Activated CD4-positive, alpha-beta T cell treated with anti-CD3 and anti-CD28 coated beads, Interleukin-2, amount 10 ng/mL, durations not matched to agents 7 days and 5 days (primary cell): ENCODE results near the gene CPEB4. TPM values are rescaled to one million over a fixed set of nuclear protein-coding genes. Genes with fewer than 3 reads are reported as not detected.

Experiments
- CTCF ChIA-PET: fragments of 350-600 bp; sonication (Branson Sonifier 250); formaldehyde crosslinking; loops from one replicate; lab custom pipeline; 2021; ENCODE audit warnings: antibody characterized with exemption; lab: Charles Lee
- POLR2A ChIA-PET: fragments of 350-600 bp; sonication (Branson Sonifier 250); formaldehyde crosslinking; loops from one replicate; lab custom pipeline; 2021; ENCODE audit warnings: antibody characterized with exemption; lab: Charles Lee
- DNase-seq: peaks from one replicate; pipeline ENCODE4 v3.0.0-alpha.2; 2020
- H3K27ac Mint-ChIP-seq: one replicate; pipeline ENCODE4 v1.8.0; 2021; ENCODE audit warnings: mild to moderate bottlenecking, moderate library complexity, mixed read lengths
- H3K27me3 Mint-ChIP-seq: one replicate; pipeline ENCODE4 v1.8.0; 2021; ENCODE audit warnings: mixed read lengths
- H3K36me3 Mint-ChIP-seq: one replicate; pipeline ENCODE4 v1.8.0; 2021; ENCODE audit warnings: low read depth, mixed read lengths
- H3K4me1 Mint-ChIP-seq: one replicate; pipeline ENCODE4 v1.8.0; 2021; ENCODE audit warnings: mixed read lengths
- H3K4me3 Mint-ChIP-seq: one replicate; pipeline ENCODE4 v1.8.0; 2021; ENCODE audit warnings: mild to moderate bottlenecking, moderate library complexity, mixed read lengths
- H3K9me3 Mint-ChIP-seq: one replicate; pipeline ENCODE4 v1.8.0; 2021; ENCODE audit warnings: mixed read lengths
- total RNA-seq, 2 experiments: library from RNA; stranded (reverse); gene quantifications; one replicate each; pipeline ENCODE4 v1.2.3, GENCODE V29; 2021

The CPEB4 gene
- 10 to 100 TPM; 13.9 to 14.0 TPM for total RNA-seq

DNA sequence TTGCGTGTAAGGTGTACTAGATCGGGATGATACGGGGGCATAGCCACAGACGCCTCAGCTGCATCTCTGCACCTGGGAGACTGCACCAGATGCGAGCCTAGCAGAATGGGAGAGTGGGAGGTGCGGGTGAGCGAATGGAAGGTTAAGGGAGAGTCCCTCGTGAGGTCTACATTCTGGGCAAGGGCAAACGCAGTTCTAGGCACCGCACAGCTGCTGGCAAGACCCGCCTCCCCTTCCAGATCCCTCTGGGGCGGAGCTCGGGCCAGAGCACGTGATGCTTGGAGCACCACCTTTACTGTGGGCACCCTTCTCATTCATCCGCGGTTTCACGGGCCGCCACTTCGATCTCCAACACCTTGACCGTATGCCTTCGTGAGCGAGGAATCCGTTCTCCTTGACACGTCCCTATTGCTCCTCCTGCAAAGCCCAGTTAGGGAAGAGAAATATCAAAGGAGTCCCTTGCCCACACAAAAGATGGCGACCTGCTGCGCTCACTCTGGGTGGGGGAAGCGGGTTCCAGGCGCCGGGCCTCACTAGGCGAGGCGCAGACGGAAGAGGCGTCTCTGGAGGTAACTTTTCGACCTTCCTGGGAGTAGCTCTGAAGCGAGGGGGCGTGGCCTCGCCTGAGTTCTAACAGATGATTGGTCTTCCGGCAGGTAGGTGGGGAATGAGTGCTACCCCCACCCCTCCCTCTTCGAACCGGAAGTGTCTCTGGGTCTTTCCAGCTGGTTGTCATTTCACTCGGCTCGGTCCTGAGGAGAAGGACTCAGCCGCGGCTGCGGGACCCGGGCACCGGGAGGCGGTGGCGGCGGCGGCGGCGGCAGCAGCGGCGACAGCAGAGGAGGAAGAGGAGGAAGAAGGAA lies at the start of gene CPEB4:
Gene CPEB4, plus strand, starts transcription at position 740 of the 863 bp plus-strand sequence. CDS start 1,385 bp downstream, outside the sequence.
- Mint-ChIP-seq H3K36me3 (peaks cover 32% of the 10 kb centered on the region), H3K27ac (peak within 1 kb of the TSS; percentile 98), H3K4me3 (peak within 1 kb of the TSS; percentile 97), H3K9me3 (peaks cover 14% of the 10 kb centered on the region), H3K27me3 (no peaks in the 10 kb centered on the region), H3K4me1 (peaks cover 84% of the 10 kb centered on the region)
- ChIA-PET CTCF (interaction anchor here (0.7 to 1.2 kb wide), 5 partner anchors 8 to 474 kb away, joined by 3 to 5 read pairs (median 3); no protein-coding TSS in a partner anchor), POLR2A (no interaction called here)
- DNase-seq, result peak; percentile 98

DNA sequence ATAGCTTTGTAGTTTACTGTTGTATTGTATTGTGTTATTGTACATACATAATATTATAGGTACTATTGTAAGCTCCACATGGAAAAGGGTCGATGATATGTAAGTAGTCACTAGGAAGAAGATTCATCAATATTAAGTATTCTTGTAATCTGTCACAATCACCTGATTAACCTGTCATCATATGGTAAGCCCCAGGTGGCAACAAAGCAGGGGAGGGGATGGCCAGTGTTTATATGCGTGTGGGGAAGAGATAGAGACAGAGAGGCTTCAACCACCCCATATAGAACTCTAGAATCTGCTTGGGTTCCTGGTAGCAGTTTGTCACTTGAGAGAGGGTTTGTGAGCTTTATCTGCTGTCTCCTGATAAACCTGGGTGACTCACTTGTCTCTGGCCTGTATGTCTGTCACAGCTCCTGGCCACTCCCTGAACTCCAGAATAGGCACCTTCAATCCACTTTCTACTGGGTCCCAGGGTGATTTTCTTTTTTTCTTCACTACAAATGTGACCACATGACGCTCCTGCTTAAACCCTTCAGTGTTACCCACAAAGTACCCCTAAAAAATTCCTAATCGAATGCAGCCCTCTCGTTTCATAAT lies 48.9 kb upstream of the CPEB4 start:
- Mint-ChIP-seq H3K27me3 (peaks cover 1% of the 10 kb centered on the region), H3K4me1 (no peaks in the 10 kb centered on the region), H3K4me3 (no peak overlapping the region), H3K9me3 (no peaks in the 10 kb centered on the region), H3K27ac (no peak overlapping the region), H3K36me3 (no peaks in the 10 kb centered on the region)
- CTCF ChIA-PET, result interaction anchor here (0.6 to 0.9 kb wide), 2 partner anchors 10 to 205 kb away, joined by 3 read pairs; no protein-coding TSS in a partner anchor
- POLR2A ChIA-PET, result no interaction called here
- DNase-seq, result no peak

GRCh38 chr5:173840111-173840983 lies 47.8 kb upstream of the CPEB4 start:
- Mint-ChIP-seq H3K4me3 (no peak overlapping the region), H3K4me1 (no peaks in the 10 kb centered on the region), H3K36me3 (no peaks in the 10 kb centered on the region), H3K27ac (no peak overlapping the region), H3K27me3 (peaks cover 1% of the 10 kb centered on the region), H3K9me3 (no peaks in the 10 kb centered on the region)
- ChIA-PET CTCF (interaction anchor here (0.9 to 1.2 kb wide), 2 partner anchors 9 to 54 kb away, joined by 3 read pairs; no protein-coding TSS in a partner anchor), POLR2A (no interaction called here)
- no peak for DNase-seq

DNA sequence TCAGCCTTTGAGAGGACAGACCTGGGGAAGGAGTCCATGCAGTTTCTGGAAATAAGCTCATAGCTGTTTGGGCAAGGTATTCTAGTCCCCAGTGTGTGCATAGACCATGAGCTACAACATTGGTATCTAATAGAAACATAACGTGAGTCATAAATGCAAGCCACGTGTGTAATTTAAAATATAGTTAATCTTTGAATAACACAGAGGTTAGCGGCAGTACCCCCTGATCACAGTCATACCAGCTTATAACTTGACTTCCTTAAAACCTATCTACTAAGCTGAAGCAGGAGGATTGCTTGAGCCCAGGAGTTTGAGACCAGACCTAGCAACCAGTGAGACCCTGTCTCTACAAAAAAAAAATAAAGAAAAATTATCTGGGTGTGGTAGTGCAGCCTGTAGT lies 46.4 kb upstream of the CPEB4 start:
- DNase-seq, result no peak
- Mint-ChIP-seq H3K4me1 (no peaks in the 10 kb centered on the region), H3K9me3 (peaks cover 2% of the 10 kb centered on the region), H3K36me3 (no peaks in the 10 kb centered on the region), H3K4me3 (no peak overlapping the region), H3K27me3 (peaks cover 1% of the 10 kb centered on the region), H3K27ac (no peak overlapping the region)
- CTCF ChIA-PET, result interaction anchor here (0.6 kb wide), 1 partner anchor 793 kb away, joined by 5 read pairs; no protein-coding TSS in a partner anchor
- POLR2A ChIA-PET, result no interaction called here

- POLR2A ChIA-PET, result no interaction called here
- Mint-ChIP-seq H3K27me3 (peaks cover 1% of the 10 kb centered on the region), H3K4me3 (no peak overlapping the region), H3K4me1 (no peaks in the 10 kb centered on the region), H3K9me3 (peaks cover 5% of the 10 kb centered on the region), H3K36me3 (no peaks in the 10 kb centered on the region), H3K27ac (no peak overlapping the region)
- CTCF ChIA-PET, result interaction anchor here (1.4 kb wide), 1 partner anchor 9 kb away, joined by 5 read pairs; no protein-coding TSS in a partner anchor
- DNase-seq, result no peak
Observed at GRCh38 chr5:173843794-173844193, 44.4 kb upstream of the CPEB4 start.

DNA sequence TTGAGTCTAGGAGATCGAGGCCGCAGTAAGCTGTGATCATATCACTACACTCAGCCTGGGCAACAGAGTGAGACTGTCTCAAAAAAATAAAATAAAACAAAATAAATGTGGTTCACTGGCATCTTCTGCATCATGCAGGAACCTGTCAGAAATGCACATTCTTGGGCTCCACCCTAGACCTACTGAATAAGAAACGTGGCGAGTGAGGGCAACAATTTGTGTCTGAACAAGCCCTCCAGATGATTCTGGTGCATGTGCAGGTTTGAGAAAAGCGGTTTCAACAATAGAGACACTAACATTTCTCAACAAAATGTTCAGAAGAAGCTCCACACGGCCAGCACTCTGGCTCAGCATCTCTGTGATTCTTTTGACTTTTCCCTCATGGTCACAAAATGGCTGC lies 42.8 kb upstream of the CPEB4 start:
- peaks cover 7% of the 10 kb centered on the region for H3K9me3 Mint-ChIP-seq

GRCh38 chr5:173846929-173847501 lies 41.1 kb upstream of the CPEB4 start:
- Mint-ChIP-seq H3K27ac (no peak overlapping the region), H3K27me3 (peaks cover 9% of the 10 kb centered on the region), H3K4me3 (no peak overlapping the region), H3K36me3 (no peaks in the 10 kb centered on the region), H3K9me3 (peaks cover 7% of the 10 kb centered on the region), H3K4me1 (no peaks in the 10 kb centered on the region)
- ChIA-PET CTCF (no interaction called here), POLR2A (no interaction called here)
- DNase-seq, result no peak

More for the DNA sequence above, 42.8 kb upstream of the CPEB4 start:
- no peaks in the 10 kb centered on the region for H3K4me1 Mint-ChIP-seq
- ChIA-PET POLR2A (interaction anchor here (0.6 kb wide), 1 partner anchor 14 kb away, joined by 3 read pairs; no protein-coding TSS in a partner anchor), CTCF (interaction anchor here (1.0 to 1.5 kb wide), 5 partner anchors 10 to 30 kb away, joined by 3 to 5 read pairs (median 3); no protein-coding TSS in a partner anchor)
- peaks cover 4% of the 10 kb centered on the region for H3K27me3 Mint-ChIP-seq
- H3K4me3 Mint-ChIP-seq, result no peak overlapping the region
- no peak overlapping the region for H3K27ac Mint-ChIP-seq
- no peak for DNase-seq
- H3K36me3 Mint-ChIP-seq, result no peaks in the 10 kb centered on the region

GRCh38 chr5:173848986-173849596 lies 39.1 kb upstream of the CPEB4 start:
- H3K27ac Mint-ChIP-seq, result no peak overlapping the region
- POLR2A ChIA-PET, result no interaction called here
- no peak for DNase-seq
- peaks cover 4% of the 10 kb centered on the region for H3K4me1 Mint-ChIP-seq
- no peaks in the 10 kb centered on the region for H3K36me3 Mint-ChIP-seq
- CTCF ChIA-PET, result interaction anchor here (0.6 to 1.3 kb wide), 5 partner anchors 9 to 29 kb away, joined by 3 to 5 read pairs (median 3); no protein-coding TSS in a partner anchor
- H3K27me3 Mint-ChIP-seq, result peaks cover 10% of the 10 kb centered on the region
- no peak overlapping the region for H3K4me3 Mint-ChIP-seq
- H3K9me3 Mint-ChIP-seq, result peaks cover 7% of the 10 kb centered on the region

DNA sequence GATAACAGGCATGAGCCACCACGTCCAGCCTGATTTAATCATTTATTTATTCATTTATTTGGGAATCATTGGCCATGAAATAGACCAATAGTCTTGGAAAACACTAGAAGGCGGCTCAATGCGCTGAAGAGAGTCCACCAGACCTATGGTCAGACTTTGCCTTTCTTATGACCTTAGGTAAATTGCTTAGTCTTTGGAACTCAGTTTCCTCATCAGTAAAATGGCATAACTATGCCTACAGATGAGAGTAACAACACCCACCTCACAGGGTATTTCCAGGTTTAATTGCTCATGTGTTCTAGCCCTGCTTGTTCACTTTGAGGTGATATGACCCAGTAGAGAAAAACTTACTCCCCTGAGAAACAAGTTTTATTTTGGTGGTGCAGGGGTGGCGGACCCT lies 38.2 kb upstream of the CPEB4 start:
- CTCF ChIA-PET, result interaction anchor here (1.3 kb wide), 1 partner anchor 9 kb away, joined by 4 read pairs; no protein-coding TSS in a partner anchor

GRCh38 chr5:173850659-173851058 lies 37.5 kb upstream of the CPEB4 start:
- peaks cover 7% of the 10 kb centered on the region for H3K9me3 Mint-ChIP-seq
- H3K27me3 Mint-ChIP-seq, result peaks cover 13% of the 10 kb centered on the region
- H3K27ac Mint-ChIP-seq, result no peak overlapping the region
- POLR2A ChIA-PET, result no interaction called here
- CTCF ChIA-PET, result interaction anchor here (1.2 to 1.3 kb wide), 2 partner anchors 9 to 14 kb away, joined by 3 read pairs; no protein-coding TSS in a partner anchor
- no peaks in the 10 kb centered on the region for H3K36me3 Mint-ChIP-seq
- peaks cover 4% of the 10 kb centered on the region for H3K4me1 Mint-ChIP-seq
- DNase-seq, result no peak
- no peak overlapping the region for H3K4me3 Mint-ChIP-seq

More for the DNA sequence above, 38.2 kb upstream of the CPEB4 start:
- Mint-ChIP-seq H3K9me3 (peaks cover 7% of the 10 kb centered on the region), H3K27me3 (peaks cover 13% of the 10 kb centered on the region), H3K4me3 (no peak overlapping the region), H3K4me1 (peaks cover 4% of the 10 kb centered on the region), H3K36me3 (no peaks in the 10 kb centered on the region), H3K27ac (no peak overlapping the region)
- no peak for DNase-seq
- POLR2A ChIA-PET, result no interaction called here

GRCh38 chr5:173851595-173852243 lies 36.4 kb upstream of the CPEB4 start:
- ChIA-PET CTCF (interaction anchor here (1.2 to 1.3 kb wide), 2 partner anchors 8 to 12 kb away, joined by 3 read pairs; no protein-coding TSS in a partner anchor), POLR2A (no interaction called here)
- Mint-ChIP-seq H3K36me3 (no peaks in the 10 kb centered on the region), H3K27me3 (peaks cover 13% of the 10 kb centered on the region), H3K4me1 (peaks cover 4% of the 10 kb centered on the region), H3K9me3 (peaks cover 5% of the 10 kb centered on the region), H3K27ac (no peak overlapping the region), H3K4me3 (no peak overlapping the region)
- DNase-seq, result no peak
